ENCODE measurements around the gene GMCL2.

- TF ChIP-seq CTCF (IDR thresholded peaks at IDR 0.05): no peak
- TF ChIP-seq POLR2A (IDR thresholded peaks at IDR 0.05): no peak
Observed at GRCh38 chr5:178213003-178213461, 25.9 kb upstream of the GMCL2 start.

All from right lobe of liver (tissue), 4 donors.